H9 (cell line): ENCODE data around the gene GFPT2. TPM values are rescaled to one million over a fixed set of nuclear protein-coding genes. Genes with fewer than 3 reads are reported as not detected.

ENCODE experiments used
- DNase-seq: peaks from one replicate; pipeline ENCODE4 v3.0.0-alpha.2; 2017
- H2AFZ ChIP-seq: one replicate; pipeline ENCODE4 v1.6.1; 2013; ENCODE audit warnings: mild to moderate bottlenecking, low read length, control low read depth, moderate library complexity
- H2AK5ac ChIP-seq: 2 replicates; pipeline ENCODE4 v1.6.1; 2013; ENCODE audit warnings: low read length, control low read depth, mixed read lengths; ENCODE audit not compliant: insufficient read length
- H2BK120ac ChIP-seq: one replicate; pipeline ENCODE4 v1.6.1; 2013; ENCODE audit warnings: low read depth, mild to moderate bottlenecking, low read length, control low read depth, inconsistent platforms; ENCODE audit not compliant: poor library complexity, severe bottlenecking
- H2BK12ac ChIP-seq: 2 replicates; pipeline ENCODE4 v1.6.1; 2013; ENCODE audit warnings: low read length, control low read depth, mixed read lengths, low read depth; ENCODE audit not compliant: insufficient read length
- H2BK15ac ChIP-seq: 2 replicates; pipeline ENCODE4 v1.6.1; 2013; ENCODE audit warnings: low read depth, low read length, control low read depth
- H2BK20ac ChIP-seq: one replicate; pipeline ENCODE4 v1.6.1; 2013; ENCODE audit warnings: low read depth, mild to moderate bottlenecking, low read length, control low read depth, inconsistent platforms; ENCODE audit not compliant: poor library complexity, severe bottlenecking
- H2BK5ac ChIP-seq: 2 replicates; pipeline ENCODE4 v1.6.1; 2013; ENCODE audit warnings: low read length, control low read depth, mixed read lengths; ENCODE audit not compliant: insufficient read length
- H3K14ac ChIP-seq: 2 replicates; pipeline ENCODE4 v1.6.1; 2013; ENCODE audit warnings: low read length, control low read depth; ENCODE audit not compliant: insufficient read depth
- H3K18ac ChIP-seq: 2 replicates; pipeline ENCODE4 v1.6.1; 2013; ENCODE audit warnings: low read depth, mild to moderate bottlenecking, mixed read lengths, low read length, control low read depth; ENCODE audit not compliant: insufficient read length
- H3K23ac ChIP-seq: 2 replicates; pipeline ENCODE4 v1.6.1; 2013; ENCODE audit warnings: low read length, control low read depth, mixed read lengths, low read depth; ENCODE audit not compliant: insufficient read length
- H3K23me2 ChIP-seq: 2 replicates; pipeline ENCODE4 v1.6.1; 2013; ENCODE audit warnings: low read depth, mild to moderate bottlenecking, mixed read lengths, low read length, control low read depth; ENCODE audit not compliant: insufficient read length, poor library complexity, severe bottlenecking
- H3K27ac ChIP-seq: 2 replicates; pipeline ENCODE4 v1.5.1; 2013; ENCODE audit warnings: low read length, control low read depth, mixed read lengths, low read depth; ENCODE audit not compliant: insufficient read length
- H3K27me3 ChIP-seq: 2 replicates; pipeline ENCODE4 v1.6.1; 2013; ENCODE audit warnings: low read length, control low read depth, inconsistent platforms; ENCODE audit not compliant: insufficient read depth
- H3K4ac ChIP-seq: 2 replicates; pipeline ENCODE4 v1.6.1; 2013; ENCODE audit warnings: low read depth, mild to moderate bottlenecking, control low read depth, inconsistent platforms, low read length, moderate library complexity
- H3K4me1 ChIP-seq: 2 replicates; pipeline ENCODE4 v1.6.1; 2013; ENCODE audit warnings: low read length, control low read depth, inconsistent platforms; ENCODE audit not compliant: insufficient read depth
- H3K4me2 ChIP-seq: 2 replicates; pipeline ENCODE4 v1.6.1; 2013; ENCODE audit warnings: low read length, control low read depth, mixed read lengths; ENCODE audit not compliant: insufficient read length, insufficient read depth
- H3K56ac ChIP-seq: 2 replicates; pipeline ENCODE4 v1.6.1; 2013; ENCODE audit warnings: low read depth, mild to moderate bottlenecking, mixed read lengths, low read length, control low read depth; ENCODE audit not compliant: insufficient read length
- H3K79me1 ChIP-seq: 2 replicates; pipeline ENCODE4 v1.6.1; 2013; ENCODE audit warnings: low read depth, mild to moderate bottlenecking, moderate library complexity, low read length, control low read depth, inconsistent platforms; ENCODE audit not compliant: insufficient read depth, poor library complexity, severe bottlenecking
- H3K79me2 ChIP-seq: 2 replicates; pipeline ENCODE4 v1.6.1; 2013; ENCODE audit warnings: low read length, control low read depth, inconsistent platforms; ENCODE audit not compliant: insufficient read depth
- H3K9ac ChIP-seq: 2 replicates; pipeline ENCODE4 v1.6.1; 2013; ENCODE audit warnings: low read length, control low read depth, mixed read lengths; ENCODE audit not compliant: insufficient read length; ENCODE audit errors: extremely low read depth
- H3K9me3 ChIP-seq: one replicate; pipeline ENCODE4 v1.6.1; 2013; ENCODE audit warnings: low read depth, low read length, inconsistent platforms; ENCODE audit not compliant: control insufficient read depth
- H3T11ph ChIP-seq: one replicate; pipeline ENCODE4 v1.6.1; 2013; ENCODE audit warnings: mild to moderate bottlenecking, low read length, control low read depth, inconsistent platforms
- H4K20me1 ChIP-seq: one replicate; pipeline ENCODE4 v1.6.1; 2013; ENCODE audit not compliant: control insufficient read depth, insufficient read length, insufficient read depth
- H4K5ac ChIP-seq: 2 replicates; pipeline ENCODE4 v1.6.1; 2013; ENCODE audit warnings: low read depth, mild to moderate bottlenecking, mixed read lengths, low read length, control low read depth; ENCODE audit not compliant: insufficient read length
- H4K8ac ChIP-seq: replicated peaks from 2 replicates; pipeline ENCODE4 v1.6.1; 2013; ENCODE audit warnings: low read length, control low read depth, mixed read lengths, low read depth; ENCODE audit not compliant: insufficient read length
- H4K91ac ChIP-seq: 2 replicates; pipeline ENCODE4 v1.6.1; 2013; ENCODE audit warnings: low read depth, mild to moderate bottlenecking, moderate library complexity, mixed read lengths, low read length, control low read depth; ENCODE audit not compliant: insufficient read length
- H3K27ac Mint-ChIP-seq, 3 experiments: 2 replicates in 2 of 3; 3 replicates in 1 of 3; pipeline ENCODE4 v1.8.0; 2020 to 2021; ENCODE audit warnings: mixed read lengths in 3 of 3, mild to moderate bottlenecking in 1 of 3, moderate library complexity in 1 of 3
- H3K27me3 Mint-ChIP-seq: 2 replicates; pipeline ENCODE4 v1.8.0; 2021; ENCODE audit warnings: low read depth, mild to moderate bottlenecking, moderate library complexity, mixed read lengths
- H3K36me3 Mint-ChIP-seq, 3 experiments: 2 replicates in 2 of 3; 3 replicates in 1 of 3; pipeline ENCODE4 v1.8.0; 2020 to 2021; ENCODE audit warnings: low read depth in 3 of 3, mixed read lengths in 3 of 3; ENCODE audit not compliant: insufficient read depth in 1 of 3
- H3K4me1 Mint-ChIP-seq, 2 experiments: 2 replicates each; pipeline ENCODE4 v1.8.0; 2020; ENCODE audit warnings: mixed read lengths in 2 of 2
- H3K4me3 Mint-ChIP-seq, 2 experiments: 2 replicates in 1 of 2; 3 replicates in 1 of 2; pipeline ENCODE4 v1.8.0; 2020 to 2021; ENCODE audit warnings: mild to moderate bottlenecking in 2 of 2, mixed read lengths in 2 of 2, moderate library complexity in 1 of 2
- H3K9me3 Mint-ChIP-seq, 2 experiments: 2 replicates in 1 of 2; 3 replicates in 1 of 2; pipeline ENCODE4 v1.8.0; 2020; ENCODE audit warnings: mild to moderate bottlenecking in 2 of 2, mixed read lengths in 2 of 2, moderate library complexity in 1 of 2
- CTCF ChIP-seq: fragments of 200-600 bp; sonication (generic); conservative IDR thresholded peaks from 3 replicates; pipeline ENCODE4 v1.8.0; 2021; ENCODE audit warnings: antibody characterized with exemption, mild to moderate bottlenecking
- WGBS: extraction: QIAGEN DNeasy Blood & Tissue Kit; methylation state at CpG from one replicate; pipeline ENCODE4 v1.1.7; 2013; ENCODE audit warnings: missing lambda C conversion rate, low lambda C conversion rate, mixed read lengths; ENCODE audit not compliant: insufficient read length; ENCODE audit errors: extremely low coverage; 5-methylcytosine and 5-hydroxymethylcytosine counted together
- total RNA-seq: library from RNA; stranded (reverse); gene quantifications from 2 replicates; pipeline ENCODE4 v1.2.1, GENCODE V29; 2021

The GFPT2 gene
- total RNA-seq, 1 experiment from 2014 or later, result 89.8 TPM

GRCh38 chr5:180290568-180291233, 62.4 kb downstream of the GFPT2 start:
- peak overlapping the region in 1 of 3 experiments; percentile 68; a peak in 1 of 7 replicates for H3K27ac Mint-ChIP-seq
- H3K4me3 Mint-ChIP-seq, result peak overlapping the region; percentile 76 to 85
- H2BK15ac ChIP-seq, result no peak overlapping the region
- no peak for TF ChIP-seq CTCF
- H3T11ph ChIP-seq, result no peak overlapping the region
- H3K27me3 ChIP-seq, result no peaks in the 10 kb centered on the region
- no peak overlapping the region for H2BK20ac ChIP-seq
- H3K4me1 Mint-ChIP-seq, result peaks cover 35 to 52% of the 10 kb centered on the region in 2 experiments
- H2BK5ac ChIP-seq, result no peak overlapping the region
- peaks cover 23 to 28% (median 25%) of the 10 kb centered on the region in 3 experiments for H3K36me3 Mint-ChIP-seq
- H2BK12ac ChIP-seq, result no peak overlapping the region
- H3K4me1 ChIP-seq, result peaks cover 2% of the 10 kb centered on the region; the same call in 1 of the 2 replicates
- no peak overlapping the region for H2AFZ ChIP-seq
- no peaks in the 10 kb centered on the region for H3K9me3 ChIP-seq
- H3K9me3 Mint-ChIP-seq, result peaks cover 0 to 4% of the 10 kb centered on the region in 2 experiments; a peak in 4 of 5 replicates
- no peak overlapping the region for H3K9ac ChIP-seq
- H3K4ac ChIP-seq, result no peak overlapping the region
- no peak overlapping the region for H3K23ac ChIP-seq
- no peaks in the 10 kb centered on the region for H4K20me1 ChIP-seq
- H3K18ac ChIP-seq, result no peak overlapping the region
- H3K23me2 ChIP-seq, result peaks cover 2% of the 10 kb centered on the region
- no peak overlapping the region for H2AK5ac ChIP-seq
- peak overlapping the region; percentile 60 for H3K4me2 ChIP-seq
- H4K5ac ChIP-seq, result no peak overlapping the region
- peaks cover 12% of the 10 kb centered on the region; the same call in 1 of the 2 replicates for H3K79me2 ChIP-seq
- no peak overlapping the region for H3K56ac ChIP-seq
- H4K8ac ChIP-seq, result no peak overlapping the region
- no peak overlapping the region for H4K91ac ChIP-seq
- peaks cover 4% of the 10 kb centered on the region for H3K79me1 ChIP-seq
- H3K14ac ChIP-seq, result no peak overlapping the region
- no peak for DNase-seq
- WGBS, result no CpG with 5 or more reads among the region's 13 CpGs
- H3K27ac ChIP-seq, result no peak overlapping the region
- H3K27me3 Mint-ChIP-seq, result no peaks in the 10 kb centered on the region; the same call in 1 of the 2 replicates
- no peak overlapping the region for H2BK120ac ChIP-seq
